Esophagus muscularis mucosa (tissue), 4 donors: ENCODE data around the gene NKD2. TPM values are rescaled to one million over a fixed set of nuclear protein-coding genes. Genes with fewer than 3 reads are reported as not detected.

ENCODE experiments used
- DNase-seq: peaks from one replicate; pipeline ENCODE4 v3.0.0-alpha.2; 2017; ENCODE audit errors: extremely low spot score
- H3K27ac ChIP-seq, 4 donors: fragments of 200-600 bp; sonication (generic); replicated peaks in 1 of 4; 1 replicate in 3 of 4; 2 replicates in 1 of 4; pipeline ENCODE4 v1.5.1; 2016 to 2019; ENCODE audit warnings: mild to moderate bottlenecking in 1 of 4
- H3K27me3 ChIP-seq, 4 donors: fragments of 200-600 bp; sonication (generic); one replicate each; pipeline versions ENCODE4 v1.5.1 to v1.6.0; 2016 to 2019
- H3K36me3 ChIP-seq, 4 donors: fragments of 200-600 bp; sonication (generic); one replicate each; pipeline ENCODE4 v1.5.1; 2016 to 2019
- H3K4me1 ChIP-seq, 4 donors: fragments of 200-600 bp; sonication (generic); one replicate each; pipeline ENCODE4 v1.5.1; 2016 to 2019
- H3K4me3 ChIP-seq, 4 donors: fragments of 200-600 bp; sonication (generic); 1 replicate in 2 of 4; 2 replicates in 2 of 4; pipeline ENCODE4 v1.5.1; 2016 to 2019; ENCODE audit warnings: mild to moderate bottlenecking in 4 of 4, moderate library complexity in 1 of 4
- H3K9me3 ChIP-seq, 4 donors: fragments of 200-600 bp; sonication (generic); 1 replicate in 3 of 4; 2 replicates in 1 of 4; pipeline ENCODE4 v1.5.1; 2016 to 2019
- CTCF ChIP-seq, 3 experiments: fragments of 200-600 bp in 2 of 3; fragments of 450-650 bp in 1 of 3; sonication (generic) in 2 of 3; IDR thresholded peaks; one replicate each; pipeline ENCODE4 v1.5.1; 2017 to 2019; ENCODE audit warnings: antibody characterized with exemption in 3 of 3, mild to moderate bottlenecking in 2 of 3, moderate library complexity in 1 of 3
- EP300 ChIP-seq: sonication (generic); formaldehyde crosslinking; IDR thresholded peaks from one replicate; pipeline ENCODE4 v1.6.1; 2017; ENCODE audit warnings: antibody characterized with exemption
- POLR2A ChIP-seq: fragments of 450-650 bp; IDR thresholded peaks from one replicate; pipeline ENCODE4 v1.6.1; 2017; ENCODE audit warnings: antibody characterized with exemption, moderate library complexity, mild to moderate bottlenecking, low read depth
- POLR2AphosphoS5 ChIP-seq, 2 donors: sonication (generic); formaldehyde crosslinking; IDR thresholded peaks; one replicate each; pipeline ENCODE4 v1.6.1; 2017; ENCODE audit warnings: antibody characterized with exemption in 2 of 2
- WGBS: methylation state at CpG from one replicate; pipeline ENCODE4 v1.1.5; 2018; 5-methylcytosine and 5-hydroxymethylcytosine counted together
- intact Hi-C: fragments of 100-400 bp; cut with DNase I; formaldehyde crosslinking; loops from one replicate; pipeline ENCODE4 v1.15.1; 2023
- total RNA-seq, 4 donors: library from RNA; depleted of rRNA; stranded (reverse); fragments of >200 nt; gene quantifications; one replicate each; pipeline versions ENCODE4 v1.1.0 to v1.2.1, GENCODE V29; 2016

The NKD2 gene
- total RNA-seq, 4 donors from 2014 or later, result 3.0 to 6.6 (median 5.4) TPM

- Histone ChIP-seq H3K9me3 (no peaks in the 10 kb centered on the region), H3K36me3 (no peaks in the 10 kb centered on the region), H3K4me1 (peaks cover 21 to 48% (median 42%) of the 10 kb centered on the region in 4 donors), H3K27me3 (peaks cover 0 to 83% (median 23%) of the 10 kb centered on the region in 4 donors), H3K4me3 (peak overlapping the region; percentile 63 to 77 (median 65)), H3K27ac (no peak overlapping the region)
- TF ChIP-seq CTCF (IDR thresholded peaks at IDR 0.05) (no peak), POLR2A (no peak), POLR2AphosphoS5 (IDR thresholded peaks at IDR 0.05) (no peak), EP300 (no peak)
- no peak for DNase-seq
- intact Hi-C loops, result loop anchor here (5.0 to 10.0 kb wide), 2 partner anchors 87 to 105 kb away; partner anchors contain the start of gene SLC12A7
- 36% methylated on average over 13 of the region's 70 CpGs for WGBS
These were observed 968 bp downstream of the NKD2 start for GRCh38 chr5:1009359-1010180.

- Histone ChIP-seq H3K4me3 (peak overlapping the region in 3 of 4 donors; percentile 63 to 77 (median 66)), H3K4me1 (peaks cover 20 to 42% (median 36%) of the 10 kb centered on the region in 4 donors), H3K36me3 (no peaks in the 10 kb centered on the region), H3K27ac (no peak overlapping the region), H3K9me3 (no peaks in the 10 kb centered on the region), H3K27me3 (peaks cover 0 to 81% (median 23%) of the 10 kb centered on the region in 4 donors)
- TF ChIP-seq POLR2A (no peak), POLR2AphosphoS5 (IDR thresholded peaks at IDR 0.05) (no peak), CTCF (IDR thresholded peaks at IDR 0.05) (no peak), EP300 (no peak)
- 61% methylated on average over 3 of the region's 4 CpGs for WGBS
- intact Hi-C loops, result no loop called here
- DNase-seq, result no peak
These were observed 1.5 kb downstream of the NKD2 start for GRCh38 chr5:1010181-1010510.

- intact Hi-C loops, result no loop called here
These were observed 2.0 kb downstream of the NKD2 start for GRCh38 chr5:1010641-1011046.

GRCh38 chr5:1011226-1011631 lies 2.6 kb downstream of the NKD2 start:
- H3K36me3 ChIP-seq, result no peaks in the 10 kb centered on the region
- H3K27ac ChIP-seq, result no peak overlapping the region
- H3K4me3 ChIP-seq, result no peak overlapping the region
- peaks cover 14 to 33% (median 29%) of the 10 kb centered on the region in 4 donors for H3K4me1 ChIP-seq
- 76% methylated on average over 11 of the region's 11 CpGs for WGBS
- TF ChIP-seq EP300, result no peak
- peak in 1 of 3 experiments; percentile 19 for TF ChIP-seq CTCF (IDR thresholded peaks at IDR 0.05)
- H3K27me3 ChIP-seq, result peaks cover 0 to 75% (median 18%) of the 10 kb centered on the region in 4 donors
- DNase-seq, result no peak
- intact Hi-C loops, result no loop called here
- H3K9me3 ChIP-seq, result no peaks in the 10 kb centered on the region

More at GRCh38 chr5:1010641-1011046, 2.0 kb downstream of the NKD2 start:
- 86% methylated on average over 11 of the region's 13 CpGs for WGBS
- Histone ChIP-seq H3K27me3 (peaks cover 0 to 78% (median 21%) of the 10 kb centered on the region in 4 donors), H3K27ac (no peak overlapping the region), H3K4me1 (peaks cover 15 to 37% (median 31%) of the 10 kb centered on the region in 4 donors), H3K4me3 (no peak overlapping the region), H3K9me3 (no peaks in the 10 kb centered on the region), H3K36me3 (no peaks in the 10 kb centered on the region)
- TF ChIP-seq CTCF (IDR thresholded peaks at IDR 0.05) (no peak), POLR2A (no peak), POLR2AphosphoS5 (IDR thresholded peaks at IDR 0.05) (no peak), EP300 (no peak)
- DNase-seq, result no peak
